ENCODE results near the gene CD99. TPM values are rescaled to one million over a fixed set of nuclear protein-coding genes. Genes with fewer than 3 reads are reported as not detected.
A peak's percentile ranks its signal among the peaks of the same experiment; 100 is the strongest.
"Not testable (repeated sequence)": the region's sequence is repeated elsewhere in the genome, so short reads cannot be mapped to it uniquely, and the experiment has no call there.

CD99 gene
- total and polyA plus RNA-seq, 2 experiments from 2014 or later: 467 to 474 TPM

- H3K9me3 ChIP-seq (ENCODE audit: low read depth): no peaks in the 10 kb centered on the region
- H3K27ac ChIP-seq: no peak overlapping the region
- no peak overlapping the region for H3K4me3 ChIP-seq
- H3K27me3 ChIP-seq: no peaks in the 10 kb centered on the region
- no peak for DNase-seq (ENCODE audit: low read depth in 1 of 2, low spot score in 1 of 2)
- H3K4me1 ChIP-seq (ENCODE audit: low read depth): no peaks in the 10 kb centered on the region
- TF ChIP-seq CTCF (IDR thresholded peaks at IDR 0.05; ENCODE audit: low read depth, low read length): no peak
- H3K36me3 ChIP-seq: no peaks in the 10 kb centered on the region
Observed at GRCh38 chrX:2756548-2756947, 65.5 kb downstream of the CD99 start.

GRCh38 chrX:2761246-2761645, 70.2 kb downstream of the CD99 start:
- H3K27me3 ChIP-seq: no peaks in the 10 kb centered on the region
- no peaks in the 10 kb centered on the region for H3K9me3 ChIP-seq (ENCODE audit: low read depth)
- H3K4me1 ChIP-seq (ENCODE audit: low read depth): no peaks in the 10 kb centered on the region
- H3K36me3 ChIP-seq: no peaks in the 10 kb centered on the region
- H3K27ac ChIP-seq: no peak overlapping the region
- H3K4me3 ChIP-seq: no peak overlapping the region
- no peak for TF ChIP-seq CTCF (IDR thresholded peaks at IDR 0.05; ENCODE audit: low read depth, low read length)
- no peak for DNase-seq (ENCODE audit: low read depth in 1 of 2, low spot score in 1 of 2)

GRCh38 chrX:2762671-2763070, 71.6 kb downstream of the CD99 start:
- not testable (repeated sequence) for H3K9me3 ChIP-seq (ENCODE audit: low read depth); H3K4me3 ChIP-seq; H3K4me1 ChIP-seq (ENCODE audit: low read depth); H3K36me3 ChIP-seq; H3K27me3 ChIP-seq; H3K27ac ChIP-seq
- DNase-seq (ENCODE audit: low read depth in 1 of 2, low spot score in 1 of 2): peak in 1 of 2 donors; percentile 8

- DNase-seq (ENCODE audit: low read depth in 1 of 2, low spot score in 1 of 2); H3K4me1 ChIP-seq (ENCODE audit: low read depth); H3K27me3 ChIP-seq; H3K27ac ChIP-seq; H3K36me3 ChIP-seq; H3K9me3 ChIP-seq (ENCODE audit: low read depth); H3K4me3 ChIP-seq: not testable (repeated sequence)
Observed at GRCh38 chrX:2764766-2765548, 73.9 kb downstream of the CD99 start.

- TF ChIP-seq CTCF (IDR thresholded peaks at IDR 0.05; ENCODE audit: low read depth, low read length): no peak
- H3K27ac ChIP-seq: no peak overlapping the region
- H3K9me3 ChIP-seq (ENCODE audit: low read depth): no peaks in the 10 kb centered on the region
- H3K4me3 ChIP-seq: no peak overlapping the region
- H3K27me3 ChIP-seq: no peaks in the 10 kb centered on the region
- no peaks in the 10 kb centered on the region for H3K36me3 ChIP-seq
- DNase-seq (ENCODE audit: low read depth in 1 of 2, low spot score in 1 of 2): no peak
- peaks cover 3% of the 10 kb centered on the region for H3K4me1 ChIP-seq (ENCODE audit: low read depth)
Observed at GRCh38 chrX:2765549-2765830, 74.4 kb downstream of the CD99 start.

- no peak overlapping the region for H3K27ac ChIP-seq
- H3K36me3 ChIP-seq: no peaks in the 10 kb centered on the region
- no peak for TF ChIP-seq CTCF (IDR thresholded peaks at IDR 0.05; ENCODE audit: low read depth, low read length)
Observed at GRCh38 chrX:2766906-2767305, 75.8 kb downstream of the CD99 start.

More at GRCh38 chrX:2766906-2767305, 75.8 kb downstream of the CD99 start:
- H3K4me3 ChIP-seq: no peak overlapping the region
- peak in 1 of 2 donors; percentile 16 for DNase-seq (ENCODE audit: low read depth in 1 of 2, low spot score in 1 of 2)
- no peaks in the 10 kb centered on the region for H3K27me3 ChIP-seq
- H3K9me3 ChIP-seq (ENCODE audit: low read depth): no peaks in the 10 kb centered on the region
- H3K4me1 ChIP-seq (ENCODE audit: low read depth): peaks cover 3% of the 10 kb centered on the region

Measured in cardiac muscle cell (in vitro differentiated cells and primary cell).